Esophagus muscularis mucosa (tissue), 4 donors: ENCODE data around the gene SYT15.
"Not testable (repeated sequence)": the region's sequence is repeated elsewhere in the genome, so short reads cannot be mapped to it uniquely, and the experiment has no call there.

Experiments used
- EP300 ChIP-seq: sonication (generic); formaldehyde crosslinking; IDR thresholded peaks from one replicate; pipeline ENCODE4 v1.6.1; 2017; ENCODE audit warnings: antibody characterized with exemption
- POLR2A ChIP-seq: fragments of 450-650 bp; IDR thresholded peaks from one replicate; pipeline ENCODE4 v1.6.1; 2017; ENCODE audit warnings: antibody characterized with exemption, moderate library complexity, mild to moderate bottlenecking, low read depth
- POLR2AphosphoS5 ChIP-seq, 2 donors: sonication (generic); formaldehyde crosslinking; IDR thresholded peaks; one replicate each; pipeline ENCODE4 v1.6.1; 2017; ENCODE audit warnings: antibody characterized with exemption in 2 of 2
- TF ChIP-seq, protein P1 (sequence below), 3 experiments: fragments of 200-600 bp in 2 of 3; fragments of 450-650 bp in 1 of 3; sonication (generic) in 2 of 3; IDR thresholded peaks; one replicate each; pipeline ENCODE4 v1.5.1; 2017 to 2019; ENCODE audit warnings: antibody characterized with exemption in 3 of 3, mild to moderate bottlenecking in 2 of 3, moderate library complexity in 1 of 3

DNA sequence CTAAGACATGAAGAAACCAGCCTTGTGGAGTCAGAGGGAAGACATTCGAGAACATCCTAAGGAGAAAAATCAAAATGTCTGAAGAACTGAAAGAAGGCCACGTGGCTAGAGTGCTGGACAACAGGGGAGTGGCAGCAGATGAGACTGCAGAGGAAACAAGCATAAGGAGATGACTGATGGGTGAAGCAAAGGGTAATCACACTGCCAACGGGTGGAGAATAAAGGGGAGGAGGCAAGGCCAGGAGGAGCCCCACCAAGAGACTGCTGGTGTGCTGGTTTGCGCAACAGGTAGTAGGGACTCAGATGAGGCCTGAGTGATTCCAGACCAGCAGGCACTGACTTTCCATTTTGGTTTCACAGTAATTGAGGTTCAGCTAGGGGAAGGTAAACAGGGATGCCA, 38.2 kb downstream of the SYT15 start:
- not testable (repeated sequence) for TF ChIP-seq POLR2AphosphoS5 (IDR thresholded peaks at IDR 0.05); POLR2A; EP300
- TF ChIP-seq, protein P1, sequence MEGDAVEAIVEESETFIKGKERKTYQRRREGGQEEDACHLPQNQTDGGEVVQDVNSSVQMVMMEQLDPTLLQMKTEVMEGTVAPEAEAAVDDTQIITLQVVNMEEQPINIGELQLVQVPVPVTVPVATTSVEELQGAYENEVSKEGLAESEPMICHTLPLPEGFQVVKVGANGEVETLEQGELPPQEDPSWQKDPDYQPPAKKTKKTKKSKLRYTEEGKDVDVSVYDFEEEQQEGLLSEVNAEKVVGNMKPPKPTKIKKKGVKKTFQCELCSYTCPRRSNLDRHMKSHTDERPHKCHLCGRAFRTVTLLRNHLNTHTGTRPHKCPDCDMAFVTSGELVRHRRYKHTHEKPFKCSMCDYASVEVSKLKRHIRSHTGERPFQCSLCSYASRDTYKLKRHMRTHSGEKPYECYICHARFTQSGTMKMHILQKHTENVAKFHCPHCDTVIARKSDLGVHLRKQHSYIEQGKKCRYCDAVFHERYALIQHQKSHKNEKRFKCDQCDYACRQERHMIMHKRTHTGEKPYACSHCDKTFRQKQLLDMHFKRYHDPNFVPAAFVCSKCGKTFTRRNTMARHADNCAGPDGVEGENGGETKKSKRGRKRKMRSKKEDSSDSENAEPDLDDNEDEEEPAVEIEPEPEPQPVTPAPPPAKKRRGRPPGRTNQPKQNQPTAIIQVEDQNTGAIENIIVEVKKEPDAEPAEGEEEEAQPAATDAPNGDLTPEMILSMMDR (IDR thresholded peaks at IDR 0.05): not testable (repeated sequence)
